GM21447 (cell line): Measurements from ENCODE around the gene LIPC.

Source experiments
- ATAC-seq: cut with Tn5 transposase; IDR thresholded peaks from one replicate; pipeline ENCODE4 v1.9.1; 2021; ENCODE audit not compliant: unreplicated experiment

The LIPC gene

GRCh38 chr15:58453931-58454793, 22.4 kb downstream of the LIPC start:
- no peak for ATAC-seq

- no peak for ATAC-seq
These were observed 23.2 kb downstream of the LIPC start for GRCh38 chr15:58454950-58455401.

- ATAC-seq: peak; percentile 59
These were observed 25.7 kb downstream of the LIPC start for GRCh38 chr15:58457466-58457965.

GRCh38 chr15:58458076-58458475, 26.3 kb downstream of the LIPC start:
- no peak for ATAC-seq

- no peak for ATAC-seq
These were observed 27.3 kb downstream of the LIPC start for GRCh38 chr15:58459045-58459444.

- no peak for ATAC-seq
These were observed 27.8 kb downstream of the LIPC start for GRCh38 chr15:58459560-58459959.

- ATAC-seq: no peak
These were observed 28.5 kb downstream of the LIPC start for GRCh38 chr15:58460116-58460790.

- no peak for ATAC-seq
These were observed 29.1 kb downstream of the LIPC start for GRCh38 chr15:58460872-58461271.

- no peak for ATAC-seq
These were observed 30.8 kb downstream of the LIPC start for GRCh38 chr15:58462547-58462946.

GRCh38 chr15:58462973-58463663, 31.3 kb downstream of the LIPC start:
- no peak for ATAC-seq

GRCh38 chr15:58463815-58464650, 32.2 kb downstream of the LIPC start:
- ATAC-seq: no peak

GRCh38 chr15:58465070-58465469, 33.3 kb downstream of the LIPC start:
- ATAC-seq: no peak

GRCh38 chr15:58465866-58466517, 34.2 kb downstream of the LIPC start:
- ATAC-seq: no peak

GRCh38 chr15:58466566-58466965, 34.8 kb downstream of the LIPC start:
- no peak for ATAC-seq

- ATAC-seq: no peak
These were observed 35.4 kb downstream of the LIPC start for GRCh38 chr15:58467121-58467721.

- ATAC-seq: no peak
These were observed 36.1 kb downstream of the LIPC start for GRCh38 chr15:58467722-58468423.

- ATAC-seq: no peak
These were observed 37.9 kb downstream of the LIPC start for GRCh38 chr15:58469432-58470353.

- no peak for ATAC-seq
These were observed 39.6 kb downstream of the LIPC start for GRCh38 chr15:58471348-58471747.
